Nucleus accumbens (tissue), 56 donors: ENCODE measurements around the gene TUT4.

Experiments used
- DNase-seq, 56 donors: peaks; one replicate each; lab custom pipeline; 2025; lab: John Stamatoyannopoulos, UW

The TUT4 gene

GRCh38 chr1:52572387-52572786 is 19.5 kb upstream of the TUT4 start:
- no peak for DNase-seq

GRCh38 chr1:52571783-52572182 is 18.9 kb upstream of the TUT4 start:
- DNase-seq, result no peak

- DNase-seq, result no peak
Observed at GRCh38 chr1:52569449-52570210, 16.7 kb upstream of the TUT4 start.

GRCh38 chr1:52567943-52568342 is 15.1 kb upstream of the TUT4 start:
- no peak for DNase-seq

GRCh38 chr1:52562766-52563165 is 9.9 kb upstream of the TUT4 start:
- no peak for DNase-seq

- DNase-seq, result no peak
Observed at GRCh38 chr1:52559875-52560274, 7.0 kb upstream of the TUT4 start.

GRCh38 chr1:52558941-52559340 is 6.0 kb upstream of the TUT4 start:
- DNase-seq, result no peak

- DNase-seq, result no peak
Observed at GRCh38 chr1:52556641-52557360, 3.9 kb upstream of the TUT4 start.

GRCh38 chr1:52554756-52555155 is 1.9 kb upstream of the TUT4 start:
- DNase-seq, result no peak

GRCh38 chr1:52554267-52554640 is 1.4 kb upstream of the TUT4 start:
- no peak for DNase-seq

GRCh38 chr1:52553362-52554266 is 722 bp upstream of the TUT4 start:
- DNase-seq, result peak in 54 of 56 donors; percentile 47 to 90 (median 82)

GRCh38 chr1:52552236-52552504 is 722 bp downstream of the TUT4 start:
- DNase-seq, result peak in 28 of 56 donors; percentile 3 to 55 (median 20)

- peak in 5 of 56 donors; percentile 4 to 22 (median 11) for DNase-seq
Observed at GRCh38 chr1:52551507-52552235, 1.2 kb downstream of the TUT4 start.

GRCh38 chr1:52550447-52550846 is 2.4 kb downstream of the TUT4 start:
- DNase-seq, result peak in 2 of 56 donors; percentile 16 to 34

GRCh38 chr1:52549267-52549666 is 3.6 kb downstream of the TUT4 start:
- DNase-seq, result no peak

GRCh38 chr1:52546852-52547251 is 6.0 kb downstream of the TUT4 start:
- no peak for DNase-seq

- DNase-seq, result no peak
Observed at GRCh38 chr1:52544665-52545525, 8.0 kb downstream of the TUT4 start.

GRCh38 chr1:52542085-52542688 is 10.7 kb downstream of the TUT4 start:
- no peak for DNase-seq
